ENCODE results near the gene C11orf21. TPM values are rescaled to one million over a fixed set of nuclear protein-coding genes. Genes with fewer than 3 reads are reported as not detected.
A peak's percentile ranks its signal among the peaks of the same experiment; 100 is the strongest.

The C11orf21 gene
- total and polyA plus RNA-seq, 9 of the 15 experiments (the other 6 are each of a cell fraction or from before 2014, with no cell fraction given): 0.10 to 2.6 (median 2.0) TPM

GRCh38 chr11:2303627-2304505 lies 2.1 kb upstream of the C11orf21 start (continued):
- TF ChIP-seq MITF (IDR thresholded peaks at IDR 0.05): no peak
- TF ChIP-seq EP300 (IDR thresholded peaks at IDR 0.05; ENCODE audit: low read length): peak; percentile 92
- peak; percentile 60; the same call in 1 of the 2 replicates for TF ChIP-seq ZNF311 (CRISPR knock-in tag; IDR thresholded peaks at IDR 0.05)
- no peak for TF ChIP-seq CEBPG (CRISPR knock-in tag; IDR thresholded peaks at IDR 0.05)
- TF ChIP-seq CEBPG (tag; conservative IDR thresholded peaks at IDR 0.05 in 1 of 2, IDR thresholded peaks at IDR 0.05 in 1 of 2): no peak
- TF ChIP-seq NR2C2 (CRISPR knock-in tag; IDR thresholded peaks at IDR 0.05): no peak
- TF ChIP-seq NR2C2 (tag; IDR thresholded peaks at IDR 0.05): no peak
- TF ChIP-seq HCFC1 (IDR thresholded peaks at IDR 0.05; ENCODE audit: low read depth, low read length): no peak
- no peak for TF ChIP-seq BRCA1 (IDR thresholded peaks at IDR 0.05)
- no peak for TF ChIP-seq BRCA1 (CRISPR knock-in tag; IDR thresholded peaks at IDR 0.05)
- TF ChIP-seq HBP1 (CRISPR knock-in tag; IDR thresholded peaks at IDR 0.05): peak; percentile 53; the same call in 1 of the 2 replicates
- TF ChIP-seq LCOR (CRISPR knock-in tag; IDR thresholded peaks at IDR 0.05): peak; percentile 77
- peak; percentile 78 for TF ChIP-seq CXXC5 (CRISPR knock-in tag; IDR thresholded peaks at IDR 0.05)
- no peak for TF ChIP-seq RFX5 (IDR thresholded peaks at IDR 0.05; ENCODE audit: low read depth, low read length)
- no peak for TF ChIP-seq ZSCAN32 (CRISPR knock-in tag; IDR thresholded peaks at IDR 0.05)
- TF ChIP-seq RCOR1 (IDR thresholded peaks at IDR 0.05; ENCODE audit: borderline replicate concordance in 1 of 2, low read depth in 2 of 2, low read length in 2 of 2): peak; percentile 91 to 98
- peak; percentile 92 for TF ChIP-seq RNF2 (IDR thresholded peaks at IDR 0.05)
- peak; percentile 97 for TF ChIP-seq ZFP36 (IDR thresholded peaks at IDR 0.05; ENCODE audit: low read depth, low read length, partially characterized antibody)
- TF ChIP-seq HOMEZ (CRISPR knock-in tag; IDR thresholded peaks at IDR 0.05): no peak
- peak; percentile 95 to 96 for TF ChIP-seq TRIM24 (IDR thresholded peaks at IDR 0.05)
- peak; percentile 29; the same call in 1 of the 2 replicates for TF ChIP-seq NBN (IDR thresholded peaks at IDR 0.05; ENCODE audit: low read depth)
- TF ChIP-seq TCF15 (CRISPR knock-in tag; IDR thresholded peaks at IDR 0.05): no peak
- TF ChIP-seq RUNX1 (IDR thresholded peaks at IDR 0.05; ENCODE audit: low read depth): peak; percentile 91
- TF ChIP-seq PKNOX1 (IDR thresholded peaks at IDR 0.05): peak; percentile 70; the same call in 1 of the 2 replicates
- TF ChIP-seq SMARCA4 (IDR thresholded peaks at IDR 0.05): peak; percentile 95

Measured in K562 (cell line).